Neural cell (in vitro differentiated cells): Measurements from ENCODE around the gene KIF5C. TPM values are rescaled to one million over a fixed set of nuclear protein-coding genes. Genes with fewer than 3 reads are reported as not detected.

Experiments
- H2AFZ ChIP-seq: fragments of 200-600, 300-800 bp; sonication (generic), shearing (Covaris generic); 2 replicates; pipeline ENCODE4 v1.6.0; 2014; ENCODE audit warnings: low read depth, mild to moderate bottlenecking, antibody characterized with exemption, low read length, moderate library complexity
- H3F3A ChIP-seq: fragments of 200-600 bp; shearing (Covaris generic); 2 replicates; pipeline ENCODE4 v1.6.1; 2016; ENCODE audit warnings: mild to moderate bottlenecking, moderate library complexity, mixed read lengths, antibody characterized with exemption, low read length; ENCODE audit not compliant: insufficient read depth, poor library complexity, severe bottlenecking
- H3K27ac ChIP-seq: fragments of 200-600, 300-800 bp; sonication (generic), shearing (Covaris generic); 2 replicates; pipeline ENCODE4 v1.5.1; 2014; ENCODE audit warnings: mild to moderate bottlenecking, low read length, moderate library complexity
- H3K27me3 ChIP-seq: fragments of 300-800, 200-600 bp; sonication (generic), shearing (Covaris generic); 2 replicates; pipeline ENCODE4 v1.6.0; 2014; ENCODE audit warnings: mild to moderate bottlenecking, low read depth, low read length, moderate library complexity; ENCODE audit not compliant: insufficient read depth
- H3K36me3 ChIP-seq: fragments of 300-800, 200-600 bp; sonication (generic), shearing (Covaris generic); 2 replicates; pipeline ENCODE4 v1.5.1; 2014; ENCODE audit warnings: mild to moderate bottlenecking, antibody characterized with exemption, low read length, moderate library complexity; ENCODE audit not compliant: insufficient read depth
- H3K4me2 ChIP-seq: fragments of 300-800, 200-600 bp; sonication (generic), shearing (Covaris generic); 2 replicates; pipeline ENCODE4 v1.6.0; 2014; ENCODE audit warnings: mild to moderate bottlenecking, low read length
- H3K4me3 ChIP-seq: fragments of 300-800, 200-600 bp; sonication (generic), shearing (Covaris generic); 2 replicates; pipeline ENCODE4 v1.5.1; 2014; ENCODE audit warnings: mild to moderate bottlenecking, low read length, moderate library complexity
- H3K79me2 ChIP-seq: fragments of 200-600 bp; shearing (Covaris generic); replicated peaks from 2 replicates; pipeline ENCODE4 v1.6.0; 2014; ENCODE audit warnings: mild to moderate bottlenecking, low read length, moderate library complexity; ENCODE audit not compliant: insufficient read depth
- H3K9ac ChIP-seq: fragments of 300-800, 200-600 bp; sonication (generic), shearing (Covaris generic); 2 replicates; pipeline ENCODE4 v1.6.1; 2016; ENCODE audit warnings: mild to moderate bottlenecking, low read length, mixed read lengths
- H3K9me2 ChIP-seq: fragments of 200-600 bp; shearing (Covaris generic); 2 replicates; pipeline ENCODE4 v1.6.1; 2016; ENCODE audit warnings: mild to moderate bottlenecking, low read length, mixed read lengths; ENCODE audit not compliant: insufficient read depth
- H3K9me3 ChIP-seq: fragments of 200-600, 300-800 bp; sonication (generic), shearing (Covaris generic); 2 replicates; pipeline ENCODE4 v1.6.1; 2016; ENCODE audit warnings: mild to moderate bottlenecking, mixed run types, low read length, moderate library complexity, mixed read lengths
- H4K20me1 ChIP-seq: fragments of 200-600 bp; shearing (Covaris generic); 2 replicates; pipeline ENCODE4 v1.6.1; 2016; ENCODE audit warnings: mild to moderate bottlenecking, mixed run types; ENCODE audit not compliant: insufficient read depth
- CTCF ChIP-seq: fragments of 450-650 bp; IDR thresholded peaks from 2 replicates; pipeline ENCODE4 v1.5.1; 2014; ENCODE audit warnings: antibody characterized with exemption, mild to moderate bottlenecking, moderate library complexity; ENCODE audit not compliant: poor library complexity, severe bottlenecking
- EP300 ChIP-seq: fragments of 450-650 bp; conservative IDR thresholded peaks from 2 replicates; pipeline ENCODE4 v1.6.1; 2014; ENCODE audit warnings: antibody characterized with exemption, mild to moderate bottlenecking, moderate library complexity; ENCODE audit not compliant: poor library complexity, severe bottlenecking
- EZH2 ChIP-seq: fragments of 200-600, 300-800 bp; shearing (Covaris generic), sonication (generic); IDR thresholded peaks from 2 replicates; pipeline ENCODE4 v1.6.1; 2014; ENCODE audit warnings: antibody characterized with exemption, low read length, borderline replicate concordance, mild to moderate bottlenecking; ENCODE audit not compliant: insufficient read depth, poor library complexity, severe bottlenecking
- MXI1 ChIP-seq: fragments of 450-650 bp; conservative IDR thresholded peaks from 2 replicates; pipeline ENCODE4 v1.6.1; 2014; ENCODE audit warnings: antibody characterized with exemption, mild to moderate bottlenecking; ENCODE audit not compliant: poor library complexity, severe bottlenecking
- POLR2AphosphoS5 ChIP-seq: IDR thresholded peaks from 2 replicates; pipeline ENCODE4 v1.6.1; 2012
- RAD21 ChIP-seq: fragments of 450-650 bp; conservative IDR thresholded peaks from 2 replicates; pipeline ENCODE4 v1.6.1; 2014; ENCODE audit warnings: antibody characterized with exemption, mild to moderate bottlenecking, moderate library complexity
- REST ChIP-seq: IDR thresholded peaks from 2 replicates; pipeline ENCODE4 v1.6.1; 2012; ENCODE audit warnings: borderline replicate concordance
- SMC3 ChIP-seq: fragments of 450-650 bp; conservative IDR thresholded peaks from 2 replicates; pipeline ENCODE4 v1.6.1; 2014; ENCODE audit warnings: antibody characterized with exemption, mild to moderate bottlenecking, moderate library complexity; ENCODE audit not compliant: poor library complexity
- TAF1 ChIP-seq: IDR thresholded peaks from 2 replicates; pipeline ENCODE4 v1.6.1; 2012; ENCODE audit warnings: low read depth
- polyA plus RNA-seq: library from polyadenylated mRNA; depleted of rRNA; stranded (reverse); fragments of >200 nt; gene quantifications from 2 replicates; pipeline ENCODE4 v1.2.3, GENCODE V29; 2014

The KIF5C gene
- polyA plus RNA-seq, 1 donor from 2014 or later = 527 TPM

DNA sequence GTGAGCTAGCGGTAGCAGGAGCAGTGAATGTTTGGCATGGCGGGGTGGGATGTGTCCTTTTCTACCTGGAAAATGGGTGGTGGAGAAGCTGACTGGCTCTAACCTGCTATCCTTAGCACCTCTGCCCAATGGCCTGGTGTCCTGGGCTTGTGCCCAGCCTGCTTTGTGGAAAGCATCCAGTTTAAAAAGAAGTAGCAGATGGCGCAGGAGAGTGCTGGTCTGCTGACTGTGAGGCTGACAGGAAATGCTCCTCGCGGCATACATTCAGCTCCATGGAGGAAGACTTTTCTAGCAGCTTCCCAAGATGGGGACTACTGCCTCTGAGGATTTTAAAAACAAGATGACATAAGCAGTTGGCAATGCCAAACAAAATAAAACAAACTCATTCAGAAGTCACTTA lies 107.3 kb downstream of the KIF5C start:
- H3K27ac ChIP-seq = no peak overlapping the region
- H3K27me3 ChIP-seq = no peaks in the 10 kb centered on the region
- H3K9me3 ChIP-seq = no peaks in the 10 kb centered on the region
- TF ChIP-seq TAF1 = no peak
- no peak for TF ChIP-seq MXI1
- TF ChIP-seq EZH2 = no peak
- no peak for TF ChIP-seq REST
- no peak for TF ChIP-seq EP300
- TF ChIP-seq POLR2AphosphoS5 = no peak
- no peak for TF ChIP-seq SMC3
- TF ChIP-seq RAD21 = no peak
- TF ChIP-seq CTCF = no peak
- no peaks in the 10 kb centered on the region for H3K9me2 ChIP-seq
- H3F3A ChIP-seq = no peaks in the 10 kb centered on the region
- no peak overlapping the region for H2AFZ ChIP-seq
- H3K4me2 ChIP-seq = no peak overlapping the region
- peaks cover 11% of the 10 kb centered on the region for H3K79me2 ChIP-seq
- peaks cover 19% of the 10 kb centered on the region for H3K36me3 ChIP-seq
- H3K9ac ChIP-seq = no peak overlapping the region
- H4K20me1 ChIP-seq = peaks cover 10% of the 10 kb centered on the region
- H3K4me3 ChIP-seq = no peak overlapping the region

DNA sequence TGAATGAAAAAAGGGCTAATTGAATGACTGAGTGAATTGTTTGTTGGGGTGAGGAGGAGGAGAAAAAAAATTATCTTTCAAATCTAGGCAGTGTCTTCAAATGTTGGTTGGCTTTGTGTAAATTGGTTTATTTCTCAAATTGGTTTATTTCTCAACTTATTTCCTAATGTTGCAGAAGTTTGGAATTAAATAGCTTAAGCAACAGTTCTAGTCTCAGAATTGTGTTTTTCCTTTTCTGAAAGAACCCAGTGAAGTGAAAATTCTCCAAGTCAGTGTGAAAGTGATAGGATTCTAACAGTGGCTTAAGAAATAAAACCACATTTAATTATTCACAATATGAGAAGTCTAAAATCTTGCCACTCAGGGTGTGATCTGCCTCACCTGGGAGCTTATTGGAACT lies 108.9 kb downstream of the KIF5C start:
- H3K36me3 ChIP-seq = peaks cover 24% of the 10 kb centered on the region
- no peak overlapping the region for H3K9ac ChIP-seq
- no peak overlapping the region for H2AFZ ChIP-seq
- H3K27me3 ChIP-seq = no peaks in the 10 kb centered on the region
- peaks cover 6% of the 10 kb centered on the region for H3K79me2 ChIP-seq
- no peaks in the 10 kb centered on the region for H3K9me2 ChIP-seq
- no peaks in the 10 kb centered on the region for H3F3A ChIP-seq
- no peak overlapping the region for H3K27ac ChIP-seq
- no peaks in the 10 kb centered on the region for H3K9me3 ChIP-seq
- H3K4me2 ChIP-seq = no peak overlapping the region
- no peak for TF ChIP-seq EZH2
- H4K20me1 ChIP-seq = peaks cover 6% of the 10 kb centered on the region
- no peak overlapping the region for H3K4me3 ChIP-seq

DNA sequence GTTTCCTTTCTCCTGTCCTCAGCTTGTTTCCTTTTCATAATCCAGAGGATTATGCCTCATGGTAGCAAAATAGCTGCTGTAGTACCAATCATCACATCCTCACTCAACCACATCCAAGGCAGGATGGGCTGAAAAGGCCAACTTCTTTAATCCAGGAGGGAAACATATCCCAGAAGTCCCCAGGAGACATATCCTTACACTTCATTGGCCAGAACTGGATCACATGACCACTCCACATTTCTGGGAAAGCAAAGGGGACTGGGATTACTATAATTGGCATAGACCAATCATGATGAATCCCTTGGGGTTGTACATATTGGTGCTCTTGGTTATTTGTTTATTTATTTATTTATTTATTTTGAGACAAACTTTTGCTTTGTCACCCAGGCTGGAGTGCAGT lies 109.4 kb downstream of the KIF5C start:
- no peak overlapping the region for H3K27ac ChIP-seq
- peaks cover 6% of the 10 kb centered on the region for H3K79me2 ChIP-seq
- no peaks in the 10 kb centered on the region for H3K27me3 ChIP-seq
- peaks cover 24% of the 10 kb centered on the region for H3K36me3 ChIP-seq
- no peak overlapping the region for H3K9ac ChIP-seq
- H3K4me2 ChIP-seq = no peak overlapping the region
- no peaks in the 10 kb centered on the region for H3F3A ChIP-seq
- H3K4me3 ChIP-seq = no peak overlapping the region
- H4K20me1 ChIP-seq = peaks cover 6% of the 10 kb centered on the region
- no peaks in the 10 kb centered on the region for H3K9me3 ChIP-seq
- no peaks in the 10 kb centered on the region for H3K9me2 ChIP-seq
- no peak for TF ChIP-seq REST
- no peak for TF ChIP-seq TAF1
- TF ChIP-seq EP300 = no peak
- no peak for TF ChIP-seq POLR2AphosphoS5
- no peak for TF ChIP-seq RAD21
- TF ChIP-seq SMC3 = no peak
- TF ChIP-seq MXI1 = no peak
- H2AFZ ChIP-seq = no peak overlapping the region
